HG03196 (cell line): ENCODE measurements around the gene GYG2.
"Not testable (repeated sequence)": the region's sequence is repeated elsewhere in the genome, so short reads cannot be mapped to it uniquely, and the experiment has no call there.

ENCODE experiments used
- ATAC-seq: cut with Tn5 transposase; IDR thresholded peaks from one replicate; pipeline ENCODE4 v1.9.1; 2021; ENCODE audit not compliant: unreplicated experiment

The GYG2 gene

DNA sequence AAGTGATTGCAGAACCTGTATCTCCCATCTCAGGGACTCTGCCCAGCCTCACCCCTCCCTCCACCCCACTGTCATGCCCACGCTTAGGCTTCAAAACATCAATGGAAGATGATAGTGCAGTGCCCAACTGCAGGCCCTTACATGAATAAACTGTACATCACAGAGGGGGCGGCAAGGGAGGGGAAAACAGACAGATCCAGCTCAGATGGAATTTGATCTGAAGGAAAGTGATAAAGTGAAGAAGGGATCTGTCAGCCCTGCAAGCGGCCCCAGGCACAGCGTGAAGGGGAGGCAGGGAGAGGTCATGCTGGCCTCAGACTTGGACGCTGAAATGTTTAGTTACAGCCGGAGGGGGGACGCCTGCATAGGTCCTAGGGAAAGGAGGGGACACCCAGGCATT lies 38.5 kb downstream of the GYG2 start:
- no peak for ATAC-seq

DNA sequence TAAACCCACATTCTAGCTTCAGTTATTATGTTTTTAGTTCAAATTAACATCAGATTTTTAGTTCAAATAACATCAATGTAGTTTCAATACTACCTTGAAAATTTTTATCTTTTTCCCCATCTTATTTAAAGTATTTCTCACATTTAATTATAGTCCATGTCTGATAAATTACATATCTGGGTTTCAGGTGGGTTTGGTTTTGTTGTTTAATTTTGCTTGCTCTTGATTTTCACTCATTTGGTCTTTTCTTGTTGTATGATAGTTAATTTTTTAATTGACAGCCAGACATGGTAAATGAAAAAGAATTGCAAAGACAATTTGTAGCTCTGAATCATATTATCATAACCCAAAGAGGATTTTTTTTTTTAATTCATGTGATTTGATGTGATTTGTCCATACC lies 41.9 kb downstream of the GYG2 start:
- ATAC-seq, result no peak

GRCh38 chrX:2871831-2872230 lies 43.1 kb downstream of the GYG2 start:
- no peak for ATAC-seq

DNA sequence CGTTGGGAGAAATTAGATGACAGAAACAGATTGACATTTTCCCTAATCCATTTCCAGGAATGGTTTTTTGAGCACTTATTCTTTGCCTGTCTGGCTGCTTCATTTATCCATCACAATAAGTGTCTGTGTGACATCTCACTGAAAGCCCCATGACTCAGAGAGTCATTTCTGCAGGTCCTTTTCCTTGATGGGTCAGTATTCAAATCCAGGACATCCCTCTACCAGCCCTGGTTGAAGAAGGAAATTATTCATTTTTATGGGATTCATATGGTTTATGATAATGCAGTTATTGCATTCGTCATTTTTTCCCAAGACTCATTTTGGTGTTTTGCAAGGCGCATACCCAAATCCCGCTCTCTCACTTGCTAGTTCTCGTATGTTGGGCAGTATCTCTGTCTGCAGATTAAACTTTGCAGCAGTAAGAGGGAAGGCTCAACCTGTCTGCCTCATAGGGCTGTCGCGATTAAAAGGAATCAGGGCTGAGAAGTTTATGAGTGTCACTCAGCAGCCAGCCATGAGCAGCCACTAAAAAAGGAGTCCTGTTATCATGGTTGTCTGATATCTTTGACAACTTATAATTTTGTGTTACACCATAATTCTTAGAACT lies 44.0 kb downstream of the GYG2 start:
- ATAC-seq, result no peak

DNA sequence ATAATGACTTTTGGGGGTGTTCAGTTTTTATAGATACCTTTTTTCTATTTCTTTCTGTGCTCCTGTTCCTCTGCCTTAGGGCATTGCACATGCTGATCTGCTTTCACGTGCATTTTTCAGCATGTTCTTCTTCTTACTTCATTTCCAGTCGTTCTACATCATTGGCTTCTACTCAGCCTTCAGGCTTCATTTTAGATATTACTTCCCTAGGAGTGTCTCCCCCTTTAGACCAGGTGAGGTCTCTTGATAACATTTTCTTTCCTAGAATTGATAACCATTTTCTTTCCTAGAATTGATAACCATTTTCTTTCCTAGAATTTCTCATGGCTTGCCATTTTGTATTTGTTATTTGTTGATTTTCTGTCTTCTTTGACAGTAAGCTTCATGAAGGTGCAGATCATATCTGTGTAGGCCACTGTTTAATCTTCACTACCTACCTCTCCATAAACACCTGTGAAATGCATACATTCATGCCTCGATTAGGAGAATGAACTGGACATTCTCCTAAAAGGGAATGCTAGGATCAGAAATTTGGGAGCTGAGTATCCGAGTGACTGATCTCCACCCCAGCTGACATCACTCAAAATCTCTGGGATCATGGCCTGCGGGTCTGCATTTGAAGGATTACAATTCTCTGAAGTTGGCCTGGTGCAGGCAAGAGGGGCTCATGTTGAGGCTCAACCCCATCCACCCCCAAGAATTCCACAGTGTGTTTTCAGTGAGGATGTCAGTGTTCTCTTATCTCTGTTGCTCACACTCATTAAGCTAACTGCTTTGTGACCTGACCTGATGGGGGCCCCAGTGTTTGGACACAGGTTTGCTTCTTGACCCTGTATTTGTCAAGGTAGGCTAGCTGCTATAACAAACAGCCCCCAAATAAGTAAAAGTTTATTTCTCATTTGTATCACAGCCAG lies 45.7 kb downstream of the GYG2 start:
- ATAC-seq, result no peak

- ATAC-seq, result no peak
These were observed 46.4 kb downstream of the GYG2 start for GRCh38 chrX:2875136-2875481.

DNA sequence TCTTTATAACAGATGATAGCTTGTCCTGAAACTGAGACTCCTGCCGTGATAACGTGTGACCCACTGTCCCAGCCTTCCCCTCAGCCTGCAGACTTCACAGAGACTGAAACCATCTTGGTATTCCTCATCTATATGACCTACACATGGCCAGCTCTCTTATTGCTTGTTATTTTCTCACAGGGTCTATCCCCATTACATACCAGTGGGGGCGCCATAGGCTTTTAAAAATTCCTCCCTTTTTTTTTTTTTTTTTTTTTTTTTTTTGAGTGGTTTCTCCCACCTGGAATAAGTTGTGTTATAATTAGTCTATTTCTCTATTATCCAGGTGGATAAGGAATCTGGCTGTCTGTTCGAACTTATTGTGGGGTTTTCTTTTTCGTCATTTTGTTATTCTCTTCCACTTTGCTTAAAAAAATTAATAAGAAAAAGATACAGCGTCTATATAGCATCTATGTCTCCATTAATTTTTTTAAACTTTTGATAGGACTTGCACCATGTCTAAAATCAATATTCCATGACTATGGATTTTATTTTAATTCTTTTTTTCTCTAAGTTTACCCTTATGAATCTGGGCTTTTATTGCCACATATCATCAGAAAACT lies 47.2 kb downstream of the GYG2 start:
- no peak for ATAC-seq

GRCh38 chrX:2878563-2878962 lies 49.8 kb downstream of the GYG2 start:
- no peak for ATAC-seq

DNA sequence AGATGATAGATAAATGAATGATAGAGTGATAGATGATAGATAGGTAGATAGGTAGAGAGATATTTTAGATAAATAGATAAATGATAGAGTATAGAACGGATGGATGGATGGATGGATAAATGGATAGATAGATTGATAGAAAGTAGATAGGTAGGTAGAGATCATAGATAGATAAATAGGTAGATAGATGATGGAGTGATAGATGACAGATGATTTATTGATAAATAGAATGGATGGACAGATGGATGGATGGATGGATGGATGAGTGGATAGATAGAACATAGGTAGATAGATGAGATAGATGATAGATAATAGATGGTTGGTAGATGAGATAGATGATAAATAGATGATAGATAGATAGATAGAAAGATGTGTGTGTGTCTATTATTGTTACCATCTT lies 50.9 kb downstream of the GYG2 start:
- ATAC-seq, result no peak

DNA sequence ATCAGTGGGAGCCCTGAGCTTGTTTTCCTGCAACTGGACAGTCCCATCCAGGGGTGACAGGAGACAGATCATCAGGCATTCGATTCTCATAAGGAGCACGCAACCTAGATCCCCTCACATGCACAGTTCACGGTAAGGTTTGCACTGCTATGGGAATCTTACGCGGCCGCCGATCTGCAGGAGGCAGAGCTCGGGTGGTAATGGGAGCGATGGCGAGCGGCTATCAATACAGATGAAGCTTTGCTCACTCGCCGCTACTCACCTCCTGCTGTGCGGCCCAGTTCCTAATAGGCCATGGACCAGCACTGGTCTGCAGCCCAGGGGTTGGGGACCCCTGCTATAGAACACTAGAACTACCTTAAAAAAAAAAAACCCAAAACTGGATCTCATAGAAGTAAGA lies 55.0 kb downstream of the GYG2 start:
- ATAC-seq, result no peak

GRCh38 chrX:2888309-2888708 lies 59.6 kb downstream of the GYG2 start:
- ATAC-seq, result no peak

DNA sequence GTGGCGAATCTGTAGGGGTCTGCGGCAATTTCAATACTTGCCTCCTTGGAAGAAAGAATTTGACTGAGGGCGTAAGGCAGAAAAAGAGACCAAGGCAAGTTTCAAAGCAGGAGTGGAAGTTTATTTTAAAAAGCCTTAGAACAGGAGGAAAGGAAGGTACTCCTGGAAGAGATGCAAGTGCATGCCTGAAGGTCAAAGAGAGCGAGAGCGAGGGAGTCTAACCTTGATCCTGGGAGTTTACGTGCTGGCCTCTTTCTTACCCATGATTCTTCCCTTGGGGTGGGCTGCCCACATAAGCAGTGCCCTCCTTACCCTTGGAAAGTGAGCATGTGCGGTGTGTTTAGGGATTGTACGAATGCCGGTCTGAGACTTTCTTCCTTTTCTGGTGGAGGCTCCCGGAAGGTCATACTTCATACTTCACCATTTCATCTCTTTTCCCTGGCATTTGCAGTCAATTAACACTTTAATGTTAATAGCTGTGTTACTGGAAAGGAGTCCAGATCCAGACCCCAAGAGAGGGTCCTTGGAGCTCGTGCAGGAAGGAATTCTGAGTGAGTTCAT lies 60.4 kb downstream of the GYG2 start:
- no peak for ATAC-seq

DNA sequence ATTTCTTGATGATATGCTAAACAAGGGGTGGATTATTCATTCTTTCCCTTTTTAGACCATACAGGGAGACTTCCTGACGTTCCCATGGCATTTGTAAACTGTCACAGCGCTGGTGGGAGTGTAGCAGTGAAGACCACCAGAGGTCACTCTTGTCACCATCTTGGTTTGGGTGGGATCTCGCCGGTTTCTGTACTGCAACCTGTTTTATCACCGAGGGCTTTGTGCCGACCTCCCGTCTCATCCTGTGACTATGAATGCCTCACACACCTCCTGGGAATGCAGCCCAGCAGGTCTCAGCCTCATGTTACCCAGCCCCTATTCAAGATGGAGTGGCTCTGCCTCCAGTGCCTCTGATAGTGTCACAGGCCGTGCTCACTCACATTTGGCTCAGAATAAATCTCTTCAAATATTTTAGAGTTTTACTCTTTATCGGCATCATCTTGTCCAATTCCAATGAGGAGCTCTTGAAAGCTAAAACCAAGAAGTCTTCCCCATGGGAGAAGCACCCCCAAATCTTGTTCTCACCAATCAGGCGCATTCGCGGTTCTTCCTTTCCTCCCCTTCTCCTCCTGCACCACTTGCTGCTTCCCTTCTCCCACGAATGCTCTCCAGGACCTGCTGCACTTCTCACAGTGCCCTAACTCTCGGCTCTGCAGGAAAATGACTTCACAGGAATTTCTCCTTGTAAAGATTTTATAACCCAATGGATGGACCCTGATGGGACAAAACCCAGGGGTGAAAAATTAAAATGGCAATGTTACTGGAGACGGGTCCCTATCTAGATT lies 61.2 kb downstream of the GYG2 start:
- ATAC-seq, result not testable (repeated sequence)

GRCh38 chrX:2890536-2891460 lies 62.1 kb downstream of the GYG2 start:
- ATAC-seq, result not testable (repeated sequence)

DNA sequence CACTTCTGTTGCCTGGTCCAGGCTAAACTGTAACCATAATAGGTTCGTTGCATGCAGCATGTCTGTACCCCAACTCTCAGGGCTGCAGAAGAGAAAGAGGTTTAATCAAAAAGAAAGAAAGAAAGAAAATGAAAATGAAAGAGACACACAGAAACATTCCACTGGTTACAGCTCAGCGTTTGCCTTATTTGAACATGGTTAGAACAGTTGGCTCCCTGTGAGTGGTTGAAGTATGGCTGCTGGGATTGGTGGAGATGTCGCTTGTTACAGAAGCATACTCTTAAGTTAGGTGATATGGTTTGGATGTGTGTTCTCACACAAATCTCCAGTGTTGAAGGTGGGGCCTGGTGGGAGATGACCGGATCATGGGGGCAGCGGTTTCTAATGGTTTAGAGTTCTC lies 64.1 kb downstream of the GYG2 start:
- ATAC-seq, result no peak

DNA sequence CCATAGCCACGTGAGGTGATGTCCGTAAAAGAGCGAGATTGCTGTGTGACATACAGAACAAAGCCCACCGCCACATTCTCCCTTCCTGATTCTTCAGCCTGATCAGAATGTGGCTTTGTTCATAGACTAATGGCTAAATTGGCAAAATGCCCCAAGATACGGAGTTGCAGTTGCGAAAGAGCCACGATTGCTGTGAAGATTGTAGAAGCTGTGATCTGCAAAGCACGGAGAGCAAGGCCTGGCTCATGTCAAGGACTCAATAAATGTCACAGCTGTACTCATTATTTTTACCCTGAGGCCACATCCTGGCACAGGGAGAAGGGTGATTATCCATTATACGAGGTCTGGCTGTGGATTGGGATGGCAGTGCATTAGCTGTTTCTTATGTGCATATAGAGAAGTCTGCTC lies 66.2 kb downstream of the GYG2 start:
- no peak for ATAC-seq

DNA sequence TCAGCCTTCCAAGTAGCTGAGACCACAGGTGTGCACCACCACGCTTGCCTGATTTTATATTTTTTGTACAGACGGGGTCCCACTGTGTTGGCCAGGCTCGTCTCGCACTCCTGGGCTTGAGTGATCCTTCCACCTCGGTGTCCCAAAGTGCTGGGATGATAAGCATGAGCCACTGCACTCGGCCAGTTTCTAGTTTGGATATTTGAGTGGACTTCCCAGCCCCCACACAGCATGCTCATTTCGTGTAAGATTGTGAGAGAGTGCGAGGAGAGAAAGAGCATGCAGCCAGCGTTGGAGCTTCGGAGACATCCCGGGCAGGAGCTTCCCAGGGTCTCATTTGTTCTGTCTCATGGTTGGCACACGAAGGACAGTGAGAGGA lies 68.6 kb downstream of the GYG2 start:
- ATAC-seq, result no peak

- not testable (repeated sequence) for ATAC-seq
These were observed 69.2 kb downstream of the GYG2 start for GRCh38 chrX:2897690-2898623.
